GM18520 (cell line): ENCODE measurements around the gene ZNF497.
A peak's percentile ranks its signal among the peaks of the same experiment; 100 is the strongest.
"Not testable (repeated sequence)": the region's sequence is repeated elsewhere in the genome, so short reads cannot be mapped to it uniquely, and the experiment has no call there.

ENCODE experiments used
- ATAC-seq: cut with Tn5 transposase; IDR thresholded peaks from one replicate; pipeline ENCODE4 v1.9.1; 2021; ENCODE audit not compliant: unreplicated experiment

The ZNF497 gene

DNA sequence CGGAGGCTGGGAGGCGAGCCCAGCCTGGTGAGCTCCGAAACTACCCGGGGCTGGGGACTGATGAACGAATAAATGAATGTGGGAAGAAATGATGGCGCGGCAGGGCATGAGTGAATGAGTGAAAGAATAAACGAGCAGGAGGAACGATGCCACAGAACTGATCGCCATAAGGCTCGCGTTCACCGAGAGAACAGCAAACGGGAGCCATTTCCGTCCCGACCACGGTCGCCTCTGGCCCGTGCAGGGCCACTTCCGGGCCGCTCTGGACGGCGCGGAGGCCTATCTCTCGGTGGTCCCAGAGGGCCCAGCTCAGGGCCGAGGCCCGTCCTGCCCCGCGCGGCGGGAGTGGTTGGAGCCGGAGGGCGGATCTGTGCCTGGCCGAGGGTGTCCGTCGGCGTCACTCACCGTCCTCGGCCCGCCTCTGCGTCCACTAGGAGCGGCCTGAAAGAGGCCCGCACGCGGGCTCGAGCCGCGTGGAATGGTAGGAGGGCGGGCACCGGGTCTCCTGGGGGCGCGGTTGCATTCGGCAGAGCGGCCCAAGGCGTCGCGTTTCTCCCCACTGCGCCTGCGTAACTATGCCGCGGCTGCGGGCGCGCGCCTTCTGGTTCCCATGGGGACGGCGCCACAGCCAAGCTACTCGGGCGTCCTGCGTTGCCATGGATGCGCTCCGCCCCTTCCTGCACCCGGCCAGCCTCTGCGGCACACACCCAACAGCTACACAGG, at the start of gene ZNF497:
Gene ZNF497 (minus strand): TSS at position 480 of the 723 bp plus-strand sequence. CDS start 5,116 bp downstream, outside the sequence.
- peak; percentile 89 for ATAC-seq

- no peak for ATAC-seq
Observed at GRCh38 chr19:58409010-58409790, 46.6 kb upstream of the ZNF497 start.

GRCh38 chr19:58408152-58409009, 45.8 kb upstream of the ZNF497 start, which contains the start of gene ZNF584:
Gene ZNF584, plus strand, starts transcription at chr19:58408649. Its CDS starts 499 bp downstream, at chr19:58409148.
- peak; percentile 89 for ATAC-seq

- no peak for ATAC-seq
Observed at GRCh38 chr19:58407658-58408151, 45.2 kb upstream of the ZNF497 start.

DNA sequence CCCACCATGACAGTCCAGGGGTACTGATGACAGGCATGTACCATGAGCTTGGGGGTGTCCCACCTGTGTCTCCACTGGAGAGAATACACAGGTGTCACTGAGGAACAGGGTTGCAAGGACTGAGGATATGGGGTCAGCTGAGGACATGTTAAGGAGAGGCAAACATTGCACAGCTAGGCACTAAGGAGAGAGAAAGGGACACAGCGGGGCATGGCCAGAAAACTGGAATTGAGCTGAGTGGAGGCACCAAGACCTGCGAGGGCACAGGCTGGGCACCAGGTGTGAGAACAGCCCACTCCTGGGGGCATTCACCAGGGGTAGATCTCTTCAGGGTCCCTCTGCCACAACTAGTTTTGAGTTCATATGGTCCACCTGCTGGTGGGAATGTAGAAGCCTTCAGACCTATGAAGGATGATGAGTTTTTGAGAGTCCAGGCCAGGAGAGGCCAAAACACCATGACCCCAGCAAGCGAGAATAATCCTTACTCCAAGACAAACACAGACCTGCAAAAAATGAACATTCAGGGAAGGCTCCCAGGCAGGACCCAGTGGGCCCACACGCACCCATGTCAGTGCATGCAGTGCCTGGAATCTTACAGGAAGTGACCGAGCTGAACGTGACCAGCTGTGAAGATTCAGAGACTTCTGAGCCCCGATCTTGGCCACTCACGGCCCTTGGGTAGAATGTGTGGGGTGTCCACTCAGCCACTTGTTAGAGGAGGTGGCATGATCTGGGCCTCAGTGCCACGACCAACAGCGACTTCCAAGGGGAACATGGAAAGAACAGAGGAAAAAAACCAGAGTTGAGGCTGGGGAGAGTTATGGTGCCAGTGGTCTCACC, 44.5 kb upstream of the ZNF497 start:
- ATAC-seq = no peak

GRCh38 chr19:58403920-58404478, 41.4 kb upstream of the ZNF497 start:
- not testable (repeated sequence) for ATAC-seq

GRCh38 chr19:58401840-58402421, 39.4 kb upstream of the ZNF497 start:
- no peak for ATAC-seq

DNA sequence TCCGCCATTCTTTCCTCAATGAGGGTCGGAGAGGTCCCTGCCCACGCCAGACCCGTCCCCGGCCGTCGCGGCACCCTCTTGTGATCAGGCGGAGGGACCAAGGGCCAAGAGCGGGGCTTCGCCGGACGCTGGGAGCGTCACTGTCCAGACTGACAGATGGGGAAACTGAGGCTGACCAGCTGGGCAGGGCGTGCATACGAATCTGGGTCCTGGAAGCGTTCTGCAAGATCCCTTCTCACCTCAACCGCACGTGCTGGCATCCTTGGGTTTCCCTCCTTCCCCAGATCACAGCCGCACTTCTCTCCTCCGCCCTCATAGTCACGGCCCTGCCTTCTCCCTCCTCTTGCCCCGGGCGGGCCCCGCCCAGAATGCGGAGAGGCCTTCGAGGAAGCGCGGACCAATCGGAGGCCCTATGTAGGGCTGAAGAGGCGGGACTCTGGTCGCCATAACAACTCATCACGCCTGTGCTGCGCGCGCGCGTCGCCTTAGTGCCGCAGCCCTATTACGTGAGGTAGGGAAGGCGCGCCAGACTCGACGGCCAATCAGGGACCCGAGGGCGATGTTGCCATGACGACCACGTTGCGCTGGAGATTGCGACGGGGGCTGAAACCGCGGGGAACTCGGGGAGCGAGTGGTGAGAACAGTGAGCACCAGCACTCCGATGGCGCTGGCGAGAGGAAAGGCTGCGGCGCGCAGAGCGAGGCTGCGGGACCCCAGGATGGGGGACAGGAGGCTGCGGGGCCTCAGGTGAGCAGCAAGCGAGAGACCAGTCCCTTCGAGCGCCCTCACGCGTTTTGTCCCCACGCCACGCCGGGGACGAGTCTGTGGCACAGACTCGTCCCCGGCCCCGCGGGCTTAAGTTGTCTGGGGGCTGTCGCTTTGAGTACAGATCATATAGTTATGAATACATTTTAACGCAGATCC, 38.6 kb upstream of the ZNF497 start:
- peak; percentile 99 for ATAC-seq

GRCh38 chr19:58400316-58400915, 37.9 kb upstream of the ZNF497 start:
- ATAC-seq = no peak

DNA sequence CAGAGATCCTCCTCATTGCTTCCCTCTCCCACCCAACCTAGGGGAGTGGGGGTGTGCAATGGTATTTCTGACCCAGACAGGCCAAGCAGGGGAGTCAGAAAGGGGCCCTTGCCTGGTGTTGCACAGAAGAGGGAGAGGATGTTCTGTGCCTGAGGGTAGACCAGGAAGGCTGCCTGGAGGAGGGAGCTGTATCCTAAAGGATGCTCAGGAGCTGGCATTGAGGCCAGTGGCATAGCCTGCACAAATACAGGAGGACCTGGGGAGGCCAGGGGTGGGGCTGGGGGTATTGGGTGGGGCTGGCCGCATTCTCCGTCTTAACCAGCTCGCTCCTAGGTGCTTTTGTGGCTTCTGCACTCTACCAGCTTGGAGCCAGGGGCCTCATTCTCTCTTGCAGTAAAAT, 37.4 kb upstream of the ZNF497 start:
- no peak for ATAC-seq

GRCh38 chr19:58398545-58398944, 36.0 kb upstream of the ZNF497 start:
- no peak for ATAC-seq

DNA sequence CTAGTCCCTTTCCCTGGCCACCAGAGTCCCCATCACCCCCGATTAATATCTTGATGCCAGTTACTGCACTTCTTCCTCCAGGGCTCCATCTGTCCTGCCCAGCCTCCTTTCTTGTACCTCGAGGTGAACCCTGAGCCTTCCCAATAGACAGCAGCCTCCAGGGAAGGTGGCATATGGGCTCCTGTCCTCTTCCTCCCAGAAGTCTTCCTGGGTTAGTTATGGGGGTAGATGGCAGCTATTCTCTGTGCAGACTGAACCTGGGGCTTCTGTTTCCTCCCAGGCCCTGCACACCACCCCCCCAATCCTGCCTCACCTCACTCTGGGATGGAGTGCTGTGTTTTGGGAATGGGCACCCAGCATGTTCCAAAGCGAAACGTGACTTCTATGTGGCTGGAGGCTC, 35.5 kb upstream of the ZNF497 start:
- ATAC-seq = no peak

DNA sequence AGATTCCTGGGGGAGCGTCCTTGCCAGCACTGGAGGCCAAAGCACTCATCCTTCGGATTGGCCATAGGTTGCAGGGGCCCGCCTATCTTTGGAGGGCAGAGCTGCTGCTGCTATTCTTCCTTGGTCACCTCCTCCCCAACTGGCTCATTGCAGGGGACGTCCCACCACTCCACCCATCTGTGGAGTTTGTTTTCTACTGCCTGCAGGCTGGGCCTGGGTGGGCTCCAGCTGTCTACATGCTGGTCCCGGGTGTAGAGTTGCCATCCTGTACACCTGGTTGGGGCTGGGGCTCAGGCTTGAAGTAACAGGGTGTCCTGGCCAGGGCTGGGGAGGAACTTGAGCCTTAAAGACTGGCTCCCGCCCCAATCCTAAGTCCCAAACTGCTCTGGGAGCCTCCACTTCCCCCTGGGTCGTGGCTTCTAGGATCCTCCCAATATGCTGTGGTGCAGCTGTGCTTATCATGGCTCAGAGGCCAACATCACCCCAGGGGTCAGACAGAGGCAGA, 35.0 kb upstream of the ZNF497 start:
- ATAC-seq = no peak

DNA sequence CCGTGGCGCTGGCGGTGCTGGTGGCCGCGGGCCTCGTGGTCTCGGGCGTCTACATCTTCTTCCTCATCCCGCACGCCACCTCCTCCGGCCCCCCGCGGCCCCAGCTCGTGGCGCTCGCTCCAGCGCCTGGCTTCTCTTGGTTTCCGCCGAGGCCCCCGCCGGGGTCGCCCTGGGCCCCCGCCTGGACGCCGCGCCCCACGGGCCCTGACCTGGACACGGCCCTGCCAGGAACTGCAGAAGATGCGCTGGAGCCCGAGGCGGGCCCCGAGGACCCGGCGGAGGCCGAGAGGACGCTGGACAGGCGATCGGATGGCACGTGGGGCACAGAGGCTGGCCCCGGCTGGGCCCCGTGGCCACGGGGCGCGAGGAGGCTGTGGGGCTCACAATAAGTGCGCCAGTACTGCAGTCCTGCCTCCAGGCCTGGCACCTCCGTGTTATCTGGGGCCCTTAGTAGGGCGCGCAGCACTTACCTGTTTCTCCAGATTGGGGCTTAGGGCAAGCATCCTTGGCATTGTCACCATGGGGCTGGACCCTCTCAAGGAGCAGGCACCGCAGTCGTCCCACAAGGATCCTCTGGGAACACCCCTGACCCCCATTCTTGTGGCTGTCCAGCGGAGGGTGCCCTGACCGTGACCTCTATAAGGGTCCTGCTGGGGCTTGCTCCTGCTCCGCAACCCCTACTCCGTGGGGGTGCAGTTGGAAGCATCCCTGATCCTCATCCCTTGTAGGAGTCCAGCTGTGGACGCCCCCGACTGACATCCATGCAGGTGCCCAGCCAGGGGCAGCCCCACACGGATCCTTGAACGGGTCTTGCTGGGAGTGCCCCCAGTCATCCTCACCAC, 34.4 kb upstream of the ZNF497 start:
- ATAC-seq = no peak

- no peak for ATAC-seq
Observed at GRCh38 chr19:58395979-58396627, 33.6 kb upstream of the ZNF497 start.

DNA sequence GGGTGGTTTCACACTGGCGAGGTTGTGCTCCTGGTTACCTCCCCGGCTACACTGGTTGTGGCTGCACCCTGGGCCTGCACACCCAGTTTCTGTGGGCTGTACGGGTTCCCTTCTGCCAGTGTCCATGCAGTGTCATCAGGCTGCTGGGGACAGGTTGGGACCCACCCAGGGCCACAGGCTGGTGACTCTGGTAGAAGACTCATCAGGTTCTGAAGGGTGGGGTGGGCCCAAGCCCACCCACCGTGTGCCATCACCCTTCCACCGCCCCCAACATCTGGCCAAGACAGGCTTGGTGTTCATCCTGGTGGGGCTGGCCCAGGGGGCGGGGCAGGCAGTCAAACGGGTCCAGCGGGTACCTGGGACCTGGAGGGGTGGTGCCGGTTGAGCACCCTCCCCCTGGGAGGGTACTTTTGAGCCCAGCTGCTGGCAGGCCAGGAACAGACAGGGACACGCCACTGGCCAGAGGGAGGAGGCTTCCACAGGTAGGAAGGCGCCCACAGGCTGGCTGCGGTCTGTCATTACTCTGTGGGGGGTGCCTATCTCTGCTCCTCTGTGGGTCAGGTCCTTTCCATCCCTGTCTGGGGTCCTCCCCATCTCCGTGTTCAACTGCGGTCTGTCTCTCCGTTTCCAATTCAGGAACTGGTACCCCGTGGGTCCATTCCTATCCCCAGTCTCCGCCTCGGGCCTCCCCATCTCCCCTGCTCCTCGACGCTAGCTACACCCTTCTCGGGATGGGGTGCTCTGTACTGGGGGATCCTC, 32.8 kb upstream of the ZNF497 start, which contains the start of gene RNF225:
Gene RNF225 (plus strand): TSS at position 437 of the 759 bp plus-strand sequence. CDS start 434 bp downstream, outside the sequence.
- no peak for ATAC-seq
